ENCODE data around the gene CREBBP.

The CREBBP gene

DNA sequence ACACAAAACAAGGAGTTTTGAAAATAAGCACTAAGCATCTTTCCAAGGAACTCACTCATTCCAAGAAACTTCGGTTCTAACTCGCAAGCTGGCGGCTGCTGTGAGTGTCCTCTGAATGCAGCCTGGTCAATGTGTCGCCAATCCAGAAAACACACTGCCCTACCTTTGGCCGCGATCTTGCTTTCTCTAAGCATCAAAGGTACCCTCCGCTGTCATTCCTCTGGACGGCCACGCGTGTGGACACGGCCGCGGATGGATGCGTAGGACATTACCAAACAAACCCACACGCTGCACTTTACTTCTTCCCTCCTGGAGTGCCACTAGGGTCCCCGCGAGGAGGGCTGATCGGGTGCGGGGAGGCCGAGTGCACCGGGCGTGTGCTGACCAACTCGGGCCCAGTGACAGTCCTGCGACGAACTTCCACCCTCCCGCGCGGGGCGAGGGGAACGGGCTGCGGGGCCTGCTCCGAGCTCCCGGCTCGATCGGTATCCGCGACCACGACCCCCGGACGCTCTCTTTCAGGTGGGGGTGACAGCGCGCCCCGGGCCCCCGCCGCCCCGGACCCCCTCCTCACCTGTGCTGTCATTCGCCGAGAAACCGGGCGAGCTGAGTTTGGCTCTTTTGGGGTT, 1.1 kb downstream of the CREBBP start:
- DNase-seq: no peak

DNA sequence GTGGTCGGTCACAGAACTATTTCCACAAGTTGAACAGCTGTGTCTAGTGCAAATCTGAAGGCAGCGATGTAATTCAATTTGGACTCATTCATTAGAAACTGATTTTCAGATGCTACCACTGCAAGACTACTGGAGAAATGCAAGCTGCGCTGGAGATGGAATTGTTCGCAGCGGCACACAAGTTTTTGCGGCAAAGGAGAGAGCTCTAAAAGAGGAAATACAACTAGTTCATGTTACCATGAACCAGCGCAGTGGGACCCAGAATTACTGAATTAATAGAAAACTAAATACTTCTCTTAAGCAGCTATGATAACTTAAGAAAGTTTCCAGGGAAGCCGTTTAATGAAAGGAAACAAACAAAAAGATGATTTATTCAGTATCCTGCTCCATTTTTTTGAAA, 1.9 kb downstream of the CREBBP start:
- no peak for DNase-seq

DNA sequence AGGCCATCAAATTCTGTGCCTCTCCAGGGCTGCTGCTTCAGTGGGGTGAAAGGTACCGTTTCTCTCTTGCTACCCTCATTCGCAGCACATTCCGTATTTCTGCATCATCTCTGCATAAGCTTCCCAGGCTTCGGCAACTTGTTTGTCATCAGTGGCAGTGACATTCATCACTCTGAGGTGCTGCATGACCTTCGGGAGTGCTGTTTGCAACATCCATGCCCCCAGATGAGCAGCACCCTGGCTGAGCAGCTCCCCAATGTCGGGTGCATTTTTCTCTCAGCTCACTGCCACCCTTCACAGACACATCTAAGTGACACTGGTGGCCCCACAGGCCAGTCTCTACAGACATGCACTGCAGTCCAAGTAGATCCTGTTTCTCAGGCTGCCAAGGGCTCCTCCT, 3.8 kb downstream of the CREBBP start:
- DNase-seq: no peak

DNA sequence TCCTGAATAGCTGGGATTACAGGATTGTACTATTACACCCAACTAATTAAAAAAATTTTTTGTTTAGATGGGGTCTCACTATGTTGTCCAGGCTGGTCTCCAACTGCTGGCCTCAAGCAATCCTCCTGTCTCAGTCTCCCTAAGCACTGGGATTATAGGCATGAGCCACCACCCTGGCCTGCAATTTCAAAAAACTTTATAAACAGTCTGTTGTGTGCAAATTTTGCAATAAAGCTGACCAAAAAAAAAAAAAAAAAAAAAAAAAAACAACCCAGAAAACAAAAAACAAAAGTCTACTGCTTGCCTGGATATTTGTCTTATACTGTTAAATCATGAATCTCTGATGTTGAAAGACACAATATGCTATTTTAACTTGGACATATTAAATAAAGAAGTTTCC, 4.4 kb downstream of the CREBBP start:
- DNase-seq: no peak

DNA sequence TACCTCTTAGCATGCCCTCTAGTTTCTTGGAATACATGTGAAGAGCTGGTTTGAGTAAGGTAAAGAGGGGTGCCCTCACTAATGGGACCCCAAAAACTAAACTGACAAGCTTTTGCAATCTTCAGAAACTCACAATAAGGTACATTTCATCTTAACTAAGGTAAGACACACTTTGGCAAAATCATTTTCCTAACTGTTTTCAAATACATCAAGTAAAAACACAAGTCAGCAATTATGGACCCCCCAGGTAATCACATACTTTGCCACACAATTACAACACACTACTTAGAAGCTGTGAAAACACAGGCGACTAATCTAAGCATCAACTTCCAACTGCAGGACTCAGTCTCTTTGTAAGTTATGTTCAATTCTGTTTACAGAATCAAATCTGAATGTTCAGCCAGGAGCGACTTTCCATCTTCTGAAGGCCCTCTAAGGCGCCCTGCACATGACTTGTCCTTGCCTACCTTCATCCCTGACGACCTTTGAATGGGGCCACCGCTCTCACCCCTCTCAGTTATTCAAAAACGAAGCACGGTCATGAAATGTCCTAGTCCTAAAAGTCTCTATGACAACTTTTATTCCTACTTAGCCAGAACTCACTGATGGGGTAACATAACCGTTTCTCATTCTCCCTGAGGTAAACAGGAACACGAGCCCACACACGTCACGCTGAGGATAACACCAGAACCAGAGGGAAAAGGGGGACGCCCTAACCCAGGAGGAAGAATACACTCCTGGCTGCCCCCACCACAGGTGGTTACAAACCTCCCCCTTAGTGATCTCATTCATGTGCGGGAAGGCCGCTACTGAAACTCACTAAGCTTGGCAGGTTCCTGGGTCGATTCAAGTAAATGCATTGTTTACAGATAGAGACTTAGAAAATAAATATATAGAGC, 5.5 kb downstream of the CREBBP start:
- no peak for DNase-seq

DNA sequence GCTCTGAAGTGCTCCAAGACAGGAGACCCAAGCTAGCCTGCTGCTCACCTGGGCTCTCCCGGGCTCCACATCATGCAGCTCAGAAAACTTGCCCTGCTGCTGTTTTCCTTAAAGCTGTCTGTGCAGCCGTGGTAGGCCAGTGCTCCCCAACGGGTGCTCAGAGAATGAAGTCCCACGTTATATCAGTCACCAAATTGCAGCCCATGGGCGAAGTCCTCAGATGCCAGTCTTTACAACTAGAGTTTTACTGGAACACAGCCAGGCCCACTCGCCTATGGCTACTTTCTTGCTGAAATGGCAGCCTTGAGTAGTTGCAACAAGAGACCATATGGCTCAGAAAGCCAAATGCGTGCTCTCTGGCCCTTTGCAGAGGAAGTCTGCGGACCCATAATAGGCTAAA, 6.3 kb downstream of the CREBBP start:
- DNase-seq: no peak

DNA sequence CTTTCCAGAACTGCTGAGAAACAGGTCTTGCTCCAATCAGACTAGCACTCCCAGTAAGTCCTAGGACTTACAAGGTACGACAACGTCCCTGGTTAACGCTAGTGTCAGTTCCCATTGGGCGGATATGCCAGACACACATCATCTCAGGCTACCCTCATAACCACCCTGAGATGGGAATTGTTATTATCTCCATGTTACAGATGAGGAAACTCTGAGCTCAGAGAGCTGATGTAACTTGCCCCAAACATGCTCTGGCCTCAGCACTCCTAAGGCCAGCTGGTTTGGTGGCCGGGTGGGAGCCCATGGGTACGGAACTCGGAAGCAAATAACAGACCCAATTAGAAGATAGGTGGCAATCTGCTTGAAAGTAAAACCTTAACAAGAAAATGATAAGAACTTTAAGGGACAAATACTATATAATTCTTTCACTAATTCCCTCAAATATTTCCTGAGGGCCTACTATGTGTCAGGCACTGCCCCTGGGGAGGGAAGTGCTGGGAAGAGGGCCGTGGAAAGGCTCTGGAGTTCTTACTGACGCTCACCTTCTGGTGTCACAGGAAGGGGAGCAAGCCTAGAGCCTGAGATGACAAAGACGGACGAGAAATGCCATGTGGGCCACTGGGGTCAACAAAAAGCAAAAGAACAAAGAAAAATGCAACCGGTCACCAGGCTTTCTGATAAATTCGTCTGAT, 6.9 kb downstream of the CREBBP start:
- DNase-seq: no peak

DNA sequence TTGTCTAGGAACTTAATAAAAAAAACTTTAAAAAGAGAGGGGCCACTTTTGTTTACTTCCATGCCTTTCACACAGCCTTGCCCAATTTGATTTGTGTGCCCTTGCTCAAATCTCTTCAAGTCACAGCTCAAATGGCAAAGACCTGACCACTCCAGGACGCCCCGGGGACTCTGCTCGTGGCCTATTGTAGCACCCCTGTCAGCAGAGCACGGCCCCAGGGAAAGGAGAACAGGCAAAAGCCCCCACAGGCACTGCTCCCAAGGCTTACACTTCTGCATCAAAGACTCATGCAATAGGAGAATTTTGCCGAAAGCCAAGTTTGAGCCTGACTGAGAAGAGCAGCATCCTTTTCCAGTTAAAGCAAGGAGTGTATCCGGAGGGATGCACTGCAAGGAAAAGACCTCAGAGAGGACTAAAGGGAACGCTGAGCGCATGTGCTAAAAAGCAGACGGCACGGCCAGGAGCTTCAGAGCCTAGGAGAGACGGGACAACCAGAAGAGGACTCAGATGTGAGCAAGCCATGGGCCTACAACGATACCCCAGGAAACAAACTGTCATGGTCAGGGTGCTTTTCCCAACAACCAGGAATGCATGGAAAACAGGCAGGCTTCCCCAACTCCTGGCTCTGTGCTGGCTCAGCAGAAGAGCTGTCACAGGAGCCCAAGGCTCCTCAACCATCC, 8.2 kb downstream of the CREBBP start:
- no peak for DNase-seq

DNA sequence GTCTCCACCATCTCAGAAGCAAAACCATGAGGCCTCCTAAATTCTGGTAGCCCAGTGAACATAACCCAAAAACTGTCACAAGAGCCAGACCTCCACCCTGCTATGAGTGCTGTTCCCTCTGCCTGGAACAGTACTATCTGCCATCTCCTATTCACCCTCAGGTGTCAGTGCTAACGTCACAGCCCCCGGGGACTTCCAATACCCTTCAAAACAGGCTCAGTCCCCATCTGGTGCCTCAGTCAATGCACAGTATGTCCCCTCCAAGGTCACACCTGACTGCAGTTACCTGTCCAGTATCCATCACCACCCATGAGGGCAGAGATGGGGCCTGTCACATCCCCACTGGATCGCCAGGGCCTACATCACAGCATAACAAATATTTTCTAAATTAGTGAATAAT, 11.5 kb downstream of the CREBBP start:
- no peak for DNase-seq

DNA sequence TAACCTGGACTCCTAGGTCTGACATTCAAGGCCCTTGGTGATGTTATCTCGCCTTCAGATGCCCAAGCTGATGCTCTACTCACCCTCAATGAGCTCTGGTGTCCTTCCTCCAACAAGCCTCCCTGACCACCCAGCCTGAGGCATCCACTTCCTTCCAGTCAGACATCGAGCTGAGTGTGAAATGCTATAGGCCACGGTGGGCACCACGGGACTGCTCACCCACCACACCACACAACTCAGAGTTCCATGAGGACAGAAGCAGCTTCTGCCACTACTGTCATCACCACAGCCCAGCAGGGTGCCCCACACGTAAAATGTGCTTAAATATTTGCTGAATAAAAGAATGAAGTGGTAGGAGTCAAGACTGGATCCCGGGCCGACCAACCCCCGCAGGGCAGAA, 12.0 kb downstream of the CREBBP start:
- no peak for DNase-seq

DNA sequence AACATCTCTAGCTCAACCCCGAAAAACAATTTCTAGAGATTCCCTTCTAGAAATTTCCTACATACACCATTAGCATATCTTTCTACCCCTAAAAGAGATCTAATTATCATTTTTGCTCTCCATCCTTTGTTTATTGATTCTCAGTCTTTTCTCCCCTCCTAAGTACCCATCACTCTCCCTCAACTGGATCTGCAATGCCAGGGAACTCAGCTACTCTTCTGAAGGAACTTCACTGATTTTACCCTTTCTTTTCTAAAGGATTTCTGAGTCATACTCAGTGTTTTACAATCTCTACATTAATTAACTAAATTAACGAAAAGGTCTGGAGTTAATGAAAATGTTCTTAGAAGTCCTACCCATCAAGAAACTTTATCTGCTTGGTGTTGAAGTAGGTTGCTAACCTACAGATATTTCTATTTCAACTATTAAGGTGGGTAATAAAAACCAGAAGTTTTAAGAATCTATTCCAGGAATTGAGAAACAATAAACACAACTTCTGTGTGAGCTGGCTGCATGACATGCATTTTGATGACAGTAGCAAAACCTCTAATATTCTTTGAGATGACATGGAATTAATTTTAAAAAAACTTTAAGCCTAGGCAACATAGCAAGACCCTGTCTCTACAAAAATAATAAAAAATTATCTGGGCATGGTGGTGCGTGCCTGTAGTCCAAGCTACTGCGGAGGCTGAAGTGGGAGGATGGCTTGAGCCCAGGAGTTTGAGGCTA, 13.6 kb downstream of the CREBBP start:
- no peak for DNase-seq

DNA sequence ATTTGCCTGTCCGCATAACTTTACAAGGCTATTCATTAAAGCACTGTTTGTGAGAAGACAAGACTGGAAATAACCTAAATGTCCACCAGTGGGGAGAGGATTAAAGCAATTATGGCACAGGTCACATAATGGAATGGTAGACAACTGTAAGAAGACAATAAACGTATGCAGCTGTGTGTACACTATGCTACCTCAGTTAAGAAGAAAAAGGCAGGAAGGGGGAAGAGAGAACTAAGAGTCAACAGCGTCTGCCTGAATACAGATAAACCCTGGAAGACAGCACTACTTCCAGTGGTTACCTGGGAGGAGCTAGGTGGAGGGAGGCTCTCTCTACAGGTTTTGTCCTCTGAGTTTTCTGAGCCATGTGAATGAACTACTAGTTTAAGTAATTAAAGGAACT, 15.3 kb downstream of the CREBBP start:
- DNase-seq: no peak

DNA sequence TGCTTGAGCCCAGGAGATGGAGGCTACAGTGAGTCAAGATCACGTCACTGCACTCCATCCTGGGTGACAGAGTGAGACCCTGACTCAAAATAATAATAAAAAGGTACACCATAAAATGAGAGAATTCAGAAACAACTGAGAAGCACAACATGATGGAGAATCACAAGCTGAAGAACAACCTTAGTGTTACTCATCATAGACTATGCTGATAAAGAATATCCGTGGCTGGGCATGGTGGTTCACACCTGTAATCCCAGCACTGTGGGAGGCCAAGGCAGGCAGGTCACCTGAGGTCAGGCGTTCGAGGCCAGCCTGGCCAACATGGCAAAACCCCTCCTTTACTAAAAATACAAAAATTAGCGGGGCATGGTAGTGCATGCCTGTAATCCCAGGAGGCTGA, 16.0 kb downstream of the CREBBP start:
- no peak for DNase-seq

DNA sequence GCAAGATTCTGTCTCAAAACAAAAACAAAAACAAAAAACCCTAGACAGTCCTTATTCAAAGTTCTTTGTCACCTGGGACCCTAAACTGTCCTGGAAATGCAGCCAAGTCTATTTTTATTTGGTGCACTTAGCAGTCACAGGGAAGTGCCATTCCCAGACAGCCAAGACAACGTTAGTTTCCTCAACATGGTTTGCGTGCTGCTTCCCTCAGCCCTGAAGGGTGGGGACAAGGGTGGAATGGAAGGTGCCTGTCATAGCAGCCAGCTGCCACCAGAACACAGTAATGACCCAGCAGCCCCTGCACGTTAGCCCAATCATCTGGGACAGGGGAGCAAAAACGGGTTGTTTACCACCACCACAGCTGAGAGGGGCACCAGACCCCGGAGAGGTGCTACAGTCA, 16.9 kb downstream of the CREBBP start:
- no peak for DNase-seq

DNA sequence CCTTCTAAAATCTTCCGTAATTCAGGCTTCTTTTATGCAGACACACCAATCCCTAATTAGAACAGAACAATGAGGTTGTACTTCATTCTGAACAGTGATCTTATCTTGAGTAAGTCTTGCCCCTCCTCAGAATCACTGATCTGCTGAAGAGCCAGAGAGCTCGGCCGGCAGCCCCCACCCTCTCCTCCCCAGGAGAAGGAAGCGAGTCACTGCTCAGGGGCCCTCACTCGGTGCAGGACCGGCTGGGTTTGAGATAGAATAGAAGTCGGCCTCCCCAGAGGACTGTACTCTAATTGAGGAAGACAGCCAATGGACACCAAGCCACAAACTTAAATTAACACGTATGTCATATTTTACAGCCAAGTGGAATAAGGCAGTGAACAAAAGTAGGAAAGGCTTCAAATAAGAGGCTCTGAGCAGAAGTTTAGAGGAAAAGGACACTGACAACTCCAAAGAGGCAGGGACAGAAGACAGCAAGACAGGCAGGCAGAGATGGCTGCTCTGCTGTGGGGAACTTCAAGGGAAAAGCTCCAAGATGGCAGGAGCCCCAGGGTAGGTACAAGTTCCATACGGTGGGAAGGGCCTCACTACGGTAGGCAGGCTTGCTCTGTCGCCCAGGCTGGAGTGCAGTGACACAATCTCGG, 18.6 kb downstream of the CREBBP start:
- DNase-seq: no peak

DNA sequence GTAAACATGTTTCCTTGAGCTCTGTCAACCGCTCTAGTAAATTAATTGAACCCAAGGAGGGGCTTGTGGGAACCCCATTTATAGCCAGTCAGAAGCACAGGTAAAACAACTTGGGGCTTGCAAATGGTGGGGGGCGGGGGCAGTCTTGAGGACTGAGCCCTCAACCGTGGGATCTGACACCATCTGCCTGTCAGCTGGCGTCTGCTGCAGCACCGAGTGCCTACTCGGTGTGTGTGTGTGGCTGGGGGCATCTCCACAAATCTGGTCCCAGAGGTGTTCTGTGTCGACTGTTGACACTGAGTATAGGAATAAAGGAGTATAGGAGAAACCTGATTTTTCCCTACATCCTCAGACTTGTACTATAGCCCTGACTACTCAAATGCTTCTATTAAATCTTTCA, 20.6 kb downstream of the CREBBP start:
- DNase-seq: no peak

DNA sequence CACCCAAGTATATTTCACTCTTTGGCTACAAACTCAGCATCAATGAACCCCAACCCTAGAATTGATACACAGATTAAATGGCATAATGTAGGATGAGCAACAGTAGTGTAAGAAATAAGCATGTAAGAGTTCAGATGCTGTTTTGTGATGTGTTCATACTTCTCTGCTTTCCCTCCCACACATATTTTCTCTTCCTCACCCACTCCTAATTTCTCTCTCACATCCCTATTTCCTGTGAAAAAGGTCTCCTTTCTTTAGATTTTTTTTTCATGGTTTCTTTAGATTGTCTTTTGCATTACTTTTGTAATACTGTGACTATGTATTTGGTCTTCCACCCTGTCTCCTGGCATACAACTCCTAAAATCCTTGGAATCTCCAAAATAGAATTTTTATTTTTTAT, 21.7 kb downstream of the CREBBP start:
- DNase-seq: no peak

DNA sequence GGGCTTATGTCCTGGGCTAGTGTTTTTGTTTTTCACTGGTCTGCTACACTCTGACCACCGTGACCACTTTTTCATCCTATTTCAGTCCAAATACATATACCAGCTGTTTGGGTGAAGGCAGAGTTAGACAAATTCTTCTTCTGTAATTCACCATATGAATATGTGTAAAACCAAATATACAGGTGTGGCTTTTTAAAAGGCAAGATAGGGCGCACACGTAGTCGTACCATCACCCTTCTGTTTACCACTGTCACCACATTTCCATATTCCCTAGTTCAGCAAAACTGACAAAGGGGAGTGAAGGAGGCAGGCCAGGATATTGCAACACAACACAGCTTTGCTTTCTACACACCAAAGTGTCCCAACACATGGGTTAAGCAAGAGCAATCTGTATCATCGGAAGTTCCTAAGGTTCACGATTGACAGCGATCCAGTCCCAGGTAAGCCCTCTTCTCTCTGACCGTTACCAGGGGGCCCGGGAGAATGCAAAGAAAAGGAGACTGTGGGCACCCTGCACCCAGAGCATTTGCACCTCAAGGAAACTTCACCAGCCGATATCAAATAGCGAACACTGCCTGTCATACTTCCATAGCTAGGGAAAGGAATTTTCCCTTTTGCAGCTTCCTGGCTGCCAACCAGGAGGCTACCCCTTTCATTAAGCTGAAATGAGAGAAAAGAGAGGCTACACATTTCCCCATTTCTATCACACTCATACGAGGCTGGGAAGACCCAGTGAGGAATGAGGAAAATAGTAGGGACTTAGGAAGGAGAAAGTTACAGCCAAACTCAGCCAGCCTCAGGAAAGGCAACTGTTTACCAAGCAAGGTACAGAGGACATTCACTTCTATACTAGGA, 23.1 kb downstream of the CREBBP start:
- DNase-seq: no peak

DNA sequence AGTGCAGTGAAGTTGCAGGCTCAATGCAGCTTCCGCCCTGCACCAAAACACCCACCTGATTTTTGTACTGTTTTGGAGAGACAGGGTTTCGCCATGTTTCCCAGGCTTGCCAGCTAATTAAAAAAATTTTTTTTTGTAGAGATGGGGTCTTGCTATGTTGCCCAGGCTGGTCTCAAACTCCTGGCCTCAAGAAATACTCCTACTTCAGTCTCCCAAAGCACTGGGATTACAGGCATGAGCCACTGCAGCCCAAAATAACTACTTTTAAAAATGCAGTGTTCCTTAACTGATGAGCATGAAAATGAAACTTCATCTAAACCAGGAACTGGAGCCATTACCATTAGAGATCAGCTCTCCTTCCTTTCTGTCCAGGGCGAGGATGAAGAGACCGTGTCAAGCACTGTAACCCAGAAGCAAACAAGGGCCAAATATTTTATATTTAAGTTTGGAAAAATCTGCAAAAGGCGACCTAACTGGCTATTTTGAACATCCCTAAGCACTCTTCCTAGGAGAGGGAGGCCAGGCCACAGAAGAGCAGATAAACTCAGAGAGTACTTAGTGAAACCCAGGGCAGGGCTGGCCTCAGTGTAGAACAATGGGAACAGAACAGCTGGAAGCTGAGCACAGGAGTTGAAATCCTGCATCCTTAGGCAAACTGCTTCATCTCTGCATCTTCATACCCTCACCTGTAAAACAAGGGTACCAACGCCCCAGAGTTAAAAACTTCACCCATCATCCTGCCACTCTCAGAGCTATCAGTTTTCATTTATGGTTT, 24.0 kb downstream of the CREBBP start:
- no peak for DNase-seq

DNA sequence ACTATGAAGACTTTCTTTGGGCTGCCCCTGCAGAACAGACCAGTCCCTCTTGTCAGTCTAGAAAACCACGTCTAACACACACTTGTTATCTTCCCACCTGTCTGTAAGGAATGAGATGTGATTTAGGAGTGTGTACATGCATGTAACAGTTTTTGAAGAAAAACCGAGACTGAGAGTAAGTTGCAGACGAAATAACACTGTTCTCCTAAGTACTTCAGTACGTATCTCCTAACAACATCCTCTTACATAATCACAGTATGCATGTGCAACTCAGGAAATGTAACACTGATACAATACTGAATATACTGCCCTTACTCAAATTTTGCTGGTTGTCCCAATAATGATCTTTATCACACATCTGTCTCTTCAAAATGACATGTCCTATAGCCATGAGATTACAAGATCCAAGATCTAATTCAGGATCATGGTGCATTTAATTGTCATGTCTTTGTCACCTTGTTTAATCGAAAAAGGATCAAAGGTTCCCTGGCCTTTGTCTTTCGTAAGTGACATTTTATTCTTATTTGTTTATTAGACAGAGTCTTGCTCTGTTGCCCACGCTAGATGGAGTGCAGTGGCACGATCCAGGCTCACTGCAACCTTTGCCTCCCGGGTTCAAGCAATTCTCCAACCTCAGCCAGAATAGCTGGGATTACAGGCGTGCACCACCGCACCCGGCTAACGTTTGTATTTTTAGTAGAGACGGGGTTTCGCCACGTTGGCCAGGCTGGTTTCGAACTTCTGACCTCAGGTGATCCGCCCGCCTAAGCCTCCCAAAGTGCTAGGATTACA, 25.6 kb downstream of the CREBBP start:
- DNase-seq: no peak
